ENCODE measurements around the gene CCDC13.

- TF ChIP-seq CHD4 (IDR thresholded peaks at IDR 0.05; ENCODE audit: borderline replicate concordance), result no peak
- TF ChIP-seq MAX (IDR thresholded peaks at IDR 0.05), result no peak
- no peak for TF ChIP-seq USF2 (IDR thresholded peaks at IDR 0.05)
- TF ChIP-seq HDAC2 (IDR thresholded peaks at IDR 0.05), result no peak
- TF ChIP-seq CTCF (IDR thresholded peaks at IDR 0.05), result no peak
- TF ChIP-seq MAZ (IDR thresholded peaks at IDR 0.05; ENCODE audit: borderline replicate concordance, low read depth, low read length), result no peak
- no peak for TF ChIP-seq REST (IDR thresholded peaks at IDR 0.05)
- TF ChIP-seq CBX8 (IDR thresholded peaks at IDR 0.05), result no peak
- TF ChIP-seq EP300 (IDR thresholded peaks at IDR 0.05), result no peak
- TF ChIP-seq ESRRA (IDR thresholded peaks at IDR 0.05; ENCODE audit: borderline replicate concordance, low read length), result no peak
- no peak for TF ChIP-seq MYC (IDR thresholded peaks at IDR 0.05; ENCODE audit: borderline replicate concordance, low read length)
- no peak for TF ChIP-seq RCOR1 (IDR thresholded peaks at IDR 0.05; ENCODE audit: low read depth, low read length)
- TF ChIP-seq POLR2A (IDR thresholded peaks at IDR 0.05; ENCODE audit: low read length), result no peak
- no peak for TF ChIP-seq HOXB13 (CRISPR knock-in tag; IDR thresholded peaks at IDR 0.05; ENCODE audit: low read depth)
Observed at GRCh38 chr3:42805141-42805821, 32.2 kb upstream of the CCDC13 start.

Data from A549 (cell line).